Panc1 (cell line): Measurements from ENCODE around the gene RPLP1. TPM values are rescaled to one million over a fixed set of nuclear protein-coding genes. Genes with fewer than 3 reads are reported as not detected.

ENCODE experiments used
- ATAC-seq: fragments of 200-7000 bp; cut with Tn5 transposase; 2 replicates; pipeline ENCODE4 v1.9.1; 2020; ENCODE audit warnings: mild to moderate bottlenecking, moderate library complexity
- BruUV-seq: library from RNA; stranded (reverse); fragments of 400-500 nt; replicated peaks from 2 replicates; lab custom pipeline; 2021; lab: Mats Ljungman, UMichigan
- CTCF ChIA-PET: fragments of 300-600 bp; sonication (Branson Sonifier 250); formaldehyde crosslinking; loops from one replicate; lab custom pipeline; 2022; ENCODE audit warnings: antibody characterized with exemption; lab: Charles Lee
- POLR2A ChIA-PET: fragments of 300-600 bp; sonication (Branson Sonifier 250); formaldehyde crosslinking; loops from one replicate; lab custom pipeline; 2022; ENCODE audit warnings: antibody characterized with exemption; lab: Charles Lee
- DNase-seq: peaks from one replicate; pipeline ENCODE4 v3.0.0-alpha.2; 2010; ENCODE audit warnings: low read depth, low spot score
- H3K27ac ChIP-seq: 2 replicates; pipeline ENCODE4 v1.5.1; 2011; ENCODE audit warnings: mild to moderate bottlenecking, low read length, inconsistent platforms
- H3K27me3 ChIP-seq: fragments of 200-500 bp; sonication (Bioruptor generic); 2 replicates; pipeline ENCODE4 v1.6.0; 2014; ENCODE audit warnings: low read length, inconsistent platforms; ENCODE audit not compliant: control insufficient read depth, insufficient read depth
- H3K36me3 ChIP-seq: fragments of 200-500 bp; sonication (Bioruptor generic); 2 replicates; pipeline ENCODE4 v1.5.1; 2014; ENCODE audit warnings: inconsistent platforms, mild to moderate bottlenecking, low read length, moderate library complexity; ENCODE audit not compliant: control insufficient read depth, insufficient read depth
- H3K4me1 ChIP-seq: 2 replicates; pipeline ENCODE4 v1.5.1; 2011; ENCODE audit warnings: inconsistent platforms, mild to moderate bottlenecking, low read length, moderate library complexity; ENCODE audit not compliant: control insufficient read depth, insufficient read depth
- H3K4me3 ChIP-seq, 2 experiments: 2 replicates each; pipeline ENCODE4 v1.5.1; 2011 to 2012; ENCODE audit warnings: low read depth in 2 of 2, low read length in 2 of 2, mild to moderate bottlenecking in 2 of 2, inconsistent platforms in 1 of 2, moderate library complexity in 1 of 2
- H3K9me3 ChIP-seq: fragments of 200-500 bp; sonication (Bioruptor generic); 2 replicates; pipeline ENCODE4 v1.5.1; 2014; ENCODE audit warnings: low read depth, mild to moderate bottlenecking, inconsistent platforms, low read length, moderate library complexity; ENCODE audit not compliant: control insufficient read depth, insufficient read depth
- POLR2AphosphoS5 ChIP-seq: IDR thresholded peaks from 2 replicates; pipeline ENCODE4 v1.6.1; 2012; ENCODE audit warnings: mild to moderate bottlenecking, low read depth, low read length, moderate library complexity
- REST ChIP-seq, 2 experiments: IDR thresholded peaks; 2 replicates each; pipeline ENCODE4 v1.6.1; 2011 to 2012; ENCODE audit warnings: low read depth in 2 of 2, control low read depth in 1 of 2, low read length in 1 of 2, mild to moderate bottlenecking in 1 of 2, moderate library complexity in 1 of 2; ENCODE audit not compliant: insufficient read depth in 1 of 2
- SIN3A ChIP-seq: IDR thresholded peaks from 2 replicates; pipeline ENCODE4 v1.6.1; 2012; ENCODE audit warnings: low read depth, mild to moderate bottlenecking, low read length, moderate library complexity, borderline replicate concordance; ENCODE audit not compliant: insufficient read depth
- TCF7L2 ChIP-seq: IDR thresholded peaks from 2 replicates; pipeline ENCODE4 v1.6.1; 2011; ENCODE audit warnings: mild to moderate bottlenecking, low read depth, low read length, inconsistent platforms
- in situ Hi-C: cut with HindIII; loops from 2 replicates; pipeline ENCODE4 v1.10.0; 2016; ENCODE audit warnings: low sequenced_read_pairs, low pct_unique_long_range_greater_than_20kb
- intact Hi-C: fragments of 100-400 bp; cut with micrococcal nuclease; formaldehyde crosslinking; loops from one replicate; pipeline ENCODE4 v1.10.0; 2022; ENCODE audit not compliant: unreplicated experiment
- total RNA-seq: library from RNA; stranded (reverse); gene quantifications from one replicate; pipeline ENCODE4 v1.2.1, GENCODE V29; 2021; ENCODE audit not compliant: unreplicated experiment
- TF ChIP-seq, protein P1 (sequence below): fragments of 450-650 bp; IDR thresholded peaks from 2 replicates; pipeline ENCODE4 v1.5.1; 2017; ENCODE audit warnings: mild to moderate bottlenecking

The RPLP1 gene
- total RNA-seq, 1 experiment from 2014 or later: 2,076 TPM

DNA sequence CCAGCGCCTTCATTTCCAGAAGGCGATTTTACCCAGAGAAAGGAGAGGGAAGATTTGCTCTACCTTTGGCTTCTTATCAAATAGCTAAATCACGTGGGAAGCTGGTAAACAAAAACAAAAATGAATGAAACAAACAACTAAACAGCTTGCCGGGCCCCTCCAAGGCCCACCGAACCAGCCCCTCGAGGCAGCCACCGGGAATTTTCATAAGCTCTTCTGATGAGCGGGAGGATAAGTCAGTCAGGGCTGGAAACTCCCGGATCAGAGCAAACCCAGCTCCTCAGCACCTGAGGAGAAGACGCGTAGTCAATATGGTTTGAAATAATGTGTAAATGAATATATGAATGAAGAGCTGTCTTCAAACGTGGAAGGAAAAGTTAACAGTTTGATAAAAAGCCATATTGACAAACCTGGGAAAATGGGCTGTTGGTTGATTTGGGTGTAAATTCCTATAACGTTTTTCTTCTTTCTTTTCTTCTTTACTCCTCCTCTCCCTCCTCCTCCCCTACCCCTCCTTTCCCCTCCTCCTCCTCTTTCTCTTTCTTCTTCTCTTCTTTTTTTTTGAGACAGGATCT is 10.7 kb downstream of the RPLP1 start:
- intact Hi-C loops (no loop called here), in situ Hi-C loops (no loop called here)
- H3K36me3 ChIP-seq: no peaks in the 10 kb centered on the region
- ATAC-seq: no peak; the same call in 1 of the 2 replicates
- H3K4me3 ChIP-seq: peak overlapping the region; percentile 54 to 62
- no peaks in the 10 kb centered on the region for H3K9me3 ChIP-seq
- TF ChIP-seq SIN3A (0 out of 2 replicates have a peak, but pooled peaks have one; percentile 8), TCF7L2 (no peak)
- BruUV-seq: TSS peak; percentile 97
- H3K4me1 ChIP-seq: peaks cover 33% of the 10 kb centered on the region
- POLR2A ChIA-PET: interaction anchor here (0.7 to 2.4 kb wide), 3 partner anchors 11 to 1106 kb away, joined by 3 to 13 read pairs (median 4); partner anchors contain the start of gene RPLP1
- no peaks in the 10 kb centered on the region for H3K27me3 ChIP-seq
- H3K27ac ChIP-seq: peak overlapping the region; percentile 98
- CTCF ChIA-PET: interaction anchor here (1.0 to 1.1 kb wide), 2 partner anchors 11 to 12 kb away, joined by 3 to 4 read pairs; partner anchors contain the start of gene RPLP1
- DNase-seq: no peak

- no peak for ATAC-seq
- Histone ChIP-seq H3K4me1 (peaks cover 40% of the 10 kb centered on the region), H3K4me3 (no peak overlapping the region), H3K36me3 (no peaks in the 10 kb centered on the region), H3K9me3 (no peaks in the 10 kb centered on the region), H3K27ac (no peak overlapping the region), H3K27me3 (no peaks in the 10 kb centered on the region)
- no peak for TF ChIP-seq POLR2AphosphoS5
- no peak for TF ChIP-seq REST (IDR thresholded peaks at IDR 0.05; ENCODE audit: insufficient read depth in 1 of 2, low read depth in 2 of 2, low read length in 1 of 2)
- TF ChIP-seq, protein P1, sequence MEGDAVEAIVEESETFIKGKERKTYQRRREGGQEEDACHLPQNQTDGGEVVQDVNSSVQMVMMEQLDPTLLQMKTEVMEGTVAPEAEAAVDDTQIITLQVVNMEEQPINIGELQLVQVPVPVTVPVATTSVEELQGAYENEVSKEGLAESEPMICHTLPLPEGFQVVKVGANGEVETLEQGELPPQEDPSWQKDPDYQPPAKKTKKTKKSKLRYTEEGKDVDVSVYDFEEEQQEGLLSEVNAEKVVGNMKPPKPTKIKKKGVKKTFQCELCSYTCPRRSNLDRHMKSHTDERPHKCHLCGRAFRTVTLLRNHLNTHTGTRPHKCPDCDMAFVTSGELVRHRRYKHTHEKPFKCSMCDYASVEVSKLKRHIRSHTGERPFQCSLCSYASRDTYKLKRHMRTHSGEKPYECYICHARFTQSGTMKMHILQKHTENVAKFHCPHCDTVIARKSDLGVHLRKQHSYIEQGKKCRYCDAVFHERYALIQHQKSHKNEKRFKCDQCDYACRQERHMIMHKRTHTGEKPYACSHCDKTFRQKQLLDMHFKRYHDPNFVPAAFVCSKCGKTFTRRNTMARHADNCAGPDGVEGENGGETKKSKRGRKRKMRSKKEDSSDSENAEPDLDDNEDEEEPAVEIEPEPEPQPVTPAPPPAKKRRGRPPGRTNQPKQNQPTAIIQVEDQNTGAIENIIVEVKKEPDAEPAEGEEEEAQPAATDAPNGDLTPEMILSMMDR: no peak
- no peak for TF ChIP-seq SIN3A
- TF ChIP-seq TCF7L2: no peak
- in situ Hi-C loops (no loop called here), intact Hi-C loops (no loop called here)
- DNase-seq: no peak
- CTCF ChIA-PET: no interaction called here
- POLR2A ChIA-PET: interaction anchor here (0.7 kb wide), 1 partner anchor 13 kb away, joined by 5 read pairs; no protein-coding TSS in a partner anchor
- BruUV-seq: no TSS peak
These were observed 12.6 kb downstream of the RPLP1 start for GRCh38 chr15:69465253-69465652.

GRCh38 chr15:69466733-69467132 is 14.1 kb downstream of the RPLP1 start:
- Histone ChIP-seq H3K36me3 (no peaks in the 10 kb centered on the region), H3K4me3 (no peak overlapping the region), H3K27ac (no peak overlapping the region), H3K4me1 (peaks cover 39% of the 10 kb centered on the region), H3K27me3 (no peaks in the 10 kb centered on the region), H3K9me3 (no peaks in the 10 kb centered on the region)
- TF ChIP-seq REST (IDR thresholded peaks at IDR 0.05; ENCODE audit: insufficient read depth in 1 of 2, low read depth in 2 of 2, low read length in 1 of 2) (no peak), POLR2AphosphoS5 (no peak)
- ChIA-PET POLR2A (interaction anchor here (0.5 kb wide), 1 partner anchor 89 kb away, joined by 9 read pairs; no protein-coding TSS in a partner anchor), CTCF (no interaction called here)
- DNase-seq: no peak
- no TSS peak for BruUV-seq
- intact Hi-C loops (no loop called here), in situ Hi-C loops (no loop called here)
- no peak for ATAC-seq
